ENCODE measurements around the gene KATNA1.

DNA sequence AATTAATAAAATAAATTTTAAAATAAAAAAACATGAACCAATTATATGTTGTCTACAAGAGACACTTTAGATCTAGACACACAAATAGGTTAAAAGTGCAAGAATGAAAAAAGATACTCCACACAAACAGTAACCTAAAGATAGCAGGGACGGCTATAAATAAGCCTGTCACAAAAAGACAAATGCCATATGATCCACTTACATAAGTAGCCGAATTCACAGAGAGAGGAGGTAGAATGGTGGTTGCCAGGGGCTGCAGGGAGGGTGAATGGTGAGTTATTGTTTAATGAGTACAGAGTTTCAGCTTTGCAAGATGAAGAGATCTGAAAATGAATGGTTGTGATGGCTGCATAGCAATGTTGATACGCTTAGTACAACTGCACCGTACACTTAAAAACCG lies 32.7 kb downstream of the KATNA1 start:
- TF ChIP-seq, protein P1, sequence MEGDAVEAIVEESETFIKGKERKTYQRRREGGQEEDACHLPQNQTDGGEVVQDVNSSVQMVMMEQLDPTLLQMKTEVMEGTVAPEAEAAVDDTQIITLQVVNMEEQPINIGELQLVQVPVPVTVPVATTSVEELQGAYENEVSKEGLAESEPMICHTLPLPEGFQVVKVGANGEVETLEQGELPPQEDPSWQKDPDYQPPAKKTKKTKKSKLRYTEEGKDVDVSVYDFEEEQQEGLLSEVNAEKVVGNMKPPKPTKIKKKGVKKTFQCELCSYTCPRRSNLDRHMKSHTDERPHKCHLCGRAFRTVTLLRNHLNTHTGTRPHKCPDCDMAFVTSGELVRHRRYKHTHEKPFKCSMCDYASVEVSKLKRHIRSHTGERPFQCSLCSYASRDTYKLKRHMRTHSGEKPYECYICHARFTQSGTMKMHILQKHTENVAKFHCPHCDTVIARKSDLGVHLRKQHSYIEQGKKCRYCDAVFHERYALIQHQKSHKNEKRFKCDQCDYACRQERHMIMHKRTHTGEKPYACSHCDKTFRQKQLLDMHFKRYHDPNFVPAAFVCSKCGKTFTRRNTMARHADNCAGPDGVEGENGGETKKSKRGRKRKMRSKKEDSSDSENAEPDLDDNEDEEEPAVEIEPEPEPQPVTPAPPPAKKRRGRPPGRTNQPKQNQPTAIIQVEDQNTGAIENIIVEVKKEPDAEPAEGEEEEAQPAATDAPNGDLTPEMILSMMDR (IDR thresholded peaks at IDR 0.05; ENCODE audit: low read depth, low read length, missing input control) = no peak
- TF ChIP-seq, protein P2, sequence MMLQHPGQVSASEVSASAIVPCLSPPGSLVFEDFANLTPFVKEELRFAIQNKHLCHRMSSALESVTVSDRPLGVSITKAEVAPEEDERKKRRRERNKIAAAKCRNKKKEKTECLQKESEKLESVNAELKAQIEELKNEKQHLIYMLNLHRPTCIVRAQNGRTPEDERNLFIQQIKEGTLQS (IDR thresholded peaks at IDR 0.05) = no peak
- TF ChIP-seq RAD21 (IDR thresholded peaks at IDR 0.05) = no peak
- no peak for TF ChIP-seq FOXA1 (IDR thresholded peaks at IDR 0.05)
- TF ChIP-seq, protein P3, sequence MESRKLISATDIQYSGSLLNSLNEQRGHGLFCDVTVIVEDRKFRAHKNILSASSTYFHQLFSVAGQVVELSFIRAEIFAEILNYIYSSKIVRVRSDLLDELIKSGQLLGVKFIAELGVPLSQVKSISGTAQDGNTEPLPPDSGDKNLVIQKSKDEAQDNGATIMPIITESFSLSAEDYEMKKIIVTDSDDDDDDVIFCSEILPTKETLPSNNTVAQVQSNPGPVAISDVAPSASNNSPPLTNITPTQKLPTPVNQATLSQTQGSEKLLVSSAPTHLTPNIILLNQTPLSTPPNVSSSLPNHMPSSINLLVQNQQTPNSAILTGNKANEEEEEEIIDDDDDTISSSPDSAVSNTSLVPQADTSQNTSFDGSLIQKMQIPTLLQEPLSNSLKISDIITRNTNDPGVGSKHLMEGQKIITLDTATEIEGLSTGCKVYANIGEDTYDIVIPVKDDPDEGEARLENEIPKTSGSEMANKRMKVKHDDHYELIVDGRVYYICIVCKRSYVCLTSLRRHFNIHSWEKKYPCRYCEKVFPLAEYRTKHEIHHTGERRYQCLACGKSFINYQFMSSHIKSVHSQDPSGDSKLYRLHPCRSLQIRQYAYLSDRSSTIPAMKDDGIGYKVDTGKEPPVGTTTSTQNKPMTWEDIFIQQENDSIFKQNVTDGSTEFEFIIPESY (IDR thresholded peaks at IDR 0.05) = no peak
- TF ChIP-seq YY1 (IDR thresholded peaks at IDR 0.05) = no peak
- TF ChIP-seq, protein P4, sequence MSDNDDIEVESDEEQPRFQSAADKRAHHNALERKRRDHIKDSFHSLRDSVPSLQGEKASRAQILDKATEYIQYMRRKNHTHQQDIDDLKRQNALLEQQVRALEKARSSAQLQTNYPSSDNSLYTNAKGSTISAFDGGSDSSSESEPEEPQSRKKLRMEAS (IDR thresholded peaks at IDR 0.05) = no peak
- TF ChIP-seq, protein P5, sequence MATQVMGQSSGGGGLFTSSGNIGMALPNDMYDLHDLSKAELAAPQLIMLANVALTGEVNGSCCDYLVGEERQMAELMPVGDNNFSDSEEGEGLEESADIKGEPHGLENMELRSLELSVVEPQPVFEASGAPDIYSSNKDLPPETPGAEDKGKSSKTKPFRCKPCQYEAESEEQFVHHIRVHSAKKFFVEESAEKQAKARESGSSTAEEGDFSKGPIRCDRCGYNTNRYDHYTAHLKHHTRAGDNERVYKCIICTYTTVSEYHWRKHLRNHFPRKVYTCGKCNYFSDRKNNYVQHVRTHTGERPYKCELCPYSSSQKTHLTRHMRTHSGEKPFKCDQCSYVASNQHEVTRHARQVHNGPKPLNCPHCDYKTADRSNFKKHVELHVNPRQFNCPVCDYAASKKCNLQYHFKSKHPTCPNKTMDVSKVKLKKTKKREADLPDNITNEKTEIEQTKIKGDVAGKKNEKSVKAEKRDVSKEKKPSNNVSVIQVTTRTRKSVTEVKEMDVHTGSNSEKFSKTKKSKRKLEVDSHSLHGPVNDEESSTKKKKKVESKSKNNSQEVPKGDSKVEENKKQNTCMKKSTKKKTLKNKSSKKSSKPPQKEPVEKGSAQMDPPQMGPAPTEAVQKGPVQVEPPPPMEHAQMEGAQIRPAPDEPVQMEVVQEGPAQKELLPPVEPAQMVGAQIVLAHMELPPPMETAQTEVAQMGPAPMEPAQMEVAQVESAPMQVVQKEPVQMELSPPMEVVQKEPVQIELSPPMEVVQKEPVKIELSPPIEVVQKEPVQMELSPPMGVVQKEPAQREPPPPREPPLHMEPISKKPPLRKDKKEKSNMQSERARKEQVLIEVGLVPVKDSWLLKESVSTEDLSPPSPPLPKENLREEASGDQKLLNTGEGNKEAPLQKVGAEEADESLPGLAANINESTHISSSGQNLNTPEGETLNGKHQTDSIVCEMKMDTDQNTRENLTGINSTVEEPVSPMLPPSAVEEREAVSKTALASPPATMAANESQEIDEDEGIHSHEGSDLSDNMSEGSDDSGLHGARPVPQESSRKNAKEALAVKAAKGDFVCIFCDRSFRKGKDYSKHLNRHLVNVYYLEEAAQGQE (IDR thresholded peaks at IDR 0.05) = no peak
- TF ChIP-seq SP1 (IDR thresholded peaks at IDR 0.05) = no peak
- TF ChIP-seq HNF4A (conservative IDR thresholded peaks at IDR 0.05) = no peak
- TF ChIP-seq TAF1 (conservative IDR thresholded peaks at IDR 0.05) = no peak
